ENCODE data around the gene C3orf22. TPM values are rescaled to one million over a fixed set of nuclear protein-coding genes. Genes with fewer than 3 reads are reported as not detected.

The C3orf22 gene
- total RNA-seq, 4 donors from 2014 or later = not detected

DNA sequence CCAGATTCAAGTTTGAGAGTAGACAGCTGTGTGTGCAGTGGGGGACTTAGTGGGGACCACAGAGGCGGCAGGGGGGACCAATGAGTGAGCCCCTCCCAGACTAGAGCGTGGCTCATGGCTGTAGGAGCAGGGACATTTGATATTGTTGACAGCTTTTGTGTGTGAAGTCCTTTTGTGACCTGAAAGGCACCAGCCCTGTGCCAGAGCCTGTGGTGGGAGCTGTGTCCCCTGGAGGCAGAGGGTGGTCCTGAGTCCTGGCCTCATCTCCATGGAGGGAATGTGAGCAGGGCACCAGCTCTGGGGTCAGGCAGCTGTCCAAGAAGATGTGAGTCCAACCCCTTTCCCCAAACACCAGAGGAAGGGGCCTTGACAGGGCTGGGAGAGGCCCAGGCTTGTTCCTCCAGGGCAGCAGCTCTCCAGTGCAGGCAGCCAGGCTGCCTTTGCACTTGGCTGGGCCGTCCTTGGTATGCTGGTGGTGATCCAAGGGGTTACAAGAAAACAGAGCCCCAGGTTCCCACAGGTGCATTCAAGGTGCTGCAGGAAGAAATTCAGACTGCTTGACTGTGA lies 10.1 kb upstream of the C3orf22 start:
- TF ChIP-seq, protein P1, sequence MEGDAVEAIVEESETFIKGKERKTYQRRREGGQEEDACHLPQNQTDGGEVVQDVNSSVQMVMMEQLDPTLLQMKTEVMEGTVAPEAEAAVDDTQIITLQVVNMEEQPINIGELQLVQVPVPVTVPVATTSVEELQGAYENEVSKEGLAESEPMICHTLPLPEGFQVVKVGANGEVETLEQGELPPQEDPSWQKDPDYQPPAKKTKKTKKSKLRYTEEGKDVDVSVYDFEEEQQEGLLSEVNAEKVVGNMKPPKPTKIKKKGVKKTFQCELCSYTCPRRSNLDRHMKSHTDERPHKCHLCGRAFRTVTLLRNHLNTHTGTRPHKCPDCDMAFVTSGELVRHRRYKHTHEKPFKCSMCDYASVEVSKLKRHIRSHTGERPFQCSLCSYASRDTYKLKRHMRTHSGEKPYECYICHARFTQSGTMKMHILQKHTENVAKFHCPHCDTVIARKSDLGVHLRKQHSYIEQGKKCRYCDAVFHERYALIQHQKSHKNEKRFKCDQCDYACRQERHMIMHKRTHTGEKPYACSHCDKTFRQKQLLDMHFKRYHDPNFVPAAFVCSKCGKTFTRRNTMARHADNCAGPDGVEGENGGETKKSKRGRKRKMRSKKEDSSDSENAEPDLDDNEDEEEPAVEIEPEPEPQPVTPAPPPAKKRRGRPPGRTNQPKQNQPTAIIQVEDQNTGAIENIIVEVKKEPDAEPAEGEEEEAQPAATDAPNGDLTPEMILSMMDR (IDR thresholded peaks at IDR 0.05; ENCODE audit: low read depth) = no peak

DNA sequence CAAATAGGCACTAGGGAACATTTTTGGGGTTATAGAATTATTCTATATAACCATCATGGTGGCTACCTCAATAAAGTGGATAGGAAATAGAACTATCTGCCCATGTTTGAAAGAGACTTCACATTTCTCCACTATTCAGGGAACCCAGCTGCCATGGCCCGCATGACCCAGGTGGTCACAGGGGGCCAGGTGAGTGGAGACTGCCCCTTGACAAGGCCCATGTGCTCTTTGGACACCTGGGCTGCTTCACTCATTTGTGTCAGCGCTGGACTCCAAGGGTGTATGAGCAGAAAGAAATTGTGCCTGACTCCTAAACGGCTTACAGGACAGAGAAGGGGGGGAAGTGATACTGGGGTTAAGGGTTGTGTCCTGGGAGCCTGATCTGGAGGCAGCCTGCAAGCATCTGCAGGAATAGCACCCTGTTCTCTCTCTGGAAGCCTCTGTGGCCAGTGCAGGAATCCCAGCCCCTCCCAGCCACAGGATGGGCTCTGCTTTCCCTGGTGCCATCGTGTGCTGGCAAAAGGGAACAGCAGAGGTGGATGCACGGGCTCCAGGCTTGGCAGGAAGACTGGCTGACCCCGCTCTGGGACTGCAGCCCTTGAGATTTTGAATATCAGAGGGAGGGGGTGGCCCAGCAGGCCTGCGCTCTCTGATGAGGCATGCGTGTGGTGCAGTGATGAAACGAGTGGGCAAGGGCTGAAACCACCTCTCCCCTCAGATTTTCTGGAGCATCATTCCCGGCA lies 9.1 kb upstream of the C3orf22 start:
- TF ChIP-seq, protein P1 (IDR thresholded peaks at IDR 0.05; ENCODE audit: low read depth) = no peak

DNA sequence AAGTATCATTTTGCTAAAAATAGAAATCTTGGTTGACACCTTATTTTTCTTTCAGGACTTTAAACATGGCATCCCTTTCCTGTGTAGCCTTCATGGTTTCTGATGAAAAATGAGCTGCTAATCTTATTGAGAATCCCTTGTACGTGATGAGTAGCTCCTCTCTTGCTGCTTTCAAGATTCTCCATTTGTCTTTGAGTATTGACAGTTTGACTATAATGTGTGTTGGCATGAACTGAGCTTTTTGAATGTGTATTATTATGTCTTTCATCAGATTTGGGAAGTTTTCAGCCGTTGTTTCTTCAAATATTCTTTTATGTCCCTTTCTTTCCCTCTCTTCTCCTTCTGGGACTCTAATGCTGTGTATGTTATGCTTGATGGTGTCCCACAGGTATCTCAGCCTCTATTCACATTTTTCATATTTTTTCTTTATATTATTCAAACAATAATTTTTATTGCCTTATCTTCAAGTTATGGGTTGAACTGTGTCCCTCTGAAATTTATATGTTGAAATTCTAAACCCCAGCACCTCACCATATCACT lies 4.1 kb upstream of the C3orf22 start:
- TF ChIP-seq, protein P1 (IDR thresholded peaks at IDR 0.05; ENCODE audit: low read depth) = no peak

DNA sequence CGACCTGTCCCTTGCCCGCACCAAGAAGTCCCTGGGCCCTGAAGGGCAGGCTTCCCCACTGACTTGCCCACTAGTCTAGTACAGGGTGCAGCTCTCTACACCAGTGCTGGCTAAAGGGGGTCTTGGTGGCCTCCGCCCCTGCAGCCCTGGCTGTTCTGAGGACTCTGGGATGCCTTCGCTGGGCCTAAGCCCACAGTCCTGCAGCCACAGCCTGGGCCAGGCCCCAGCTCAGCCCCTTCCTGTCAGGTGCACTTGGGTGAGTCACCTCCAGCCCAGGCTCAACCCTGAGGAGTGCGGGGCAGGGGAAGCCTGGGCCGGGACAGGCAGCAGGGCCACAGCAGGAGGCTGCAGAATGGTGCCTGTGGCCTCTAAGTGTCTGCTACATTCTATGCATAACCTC lies 971 bp downstream of the C3orf22 start:
- TF ChIP-seq, protein P1 (IDR thresholded peaks at IDR 0.05; ENCODE audit: low read depth) = no peak

DNA sequence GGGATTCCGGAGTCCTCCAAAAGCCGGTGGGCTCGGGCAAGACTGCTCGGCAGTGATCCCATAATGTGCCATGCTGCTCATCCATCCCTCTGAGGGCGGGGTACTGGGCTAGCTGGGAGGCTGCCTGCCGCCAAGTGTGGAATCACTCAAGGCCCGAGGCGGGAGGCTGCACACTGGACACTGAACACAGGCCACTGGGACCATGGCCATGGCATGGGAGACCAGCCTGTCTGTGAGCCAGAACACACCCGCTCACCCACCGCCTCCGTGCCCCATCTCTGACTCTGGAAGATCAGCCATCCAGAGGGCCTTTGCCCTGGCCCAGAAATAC lies 1.4 kb downstream of the C3orf22 start:
- TF ChIP-seq, protein P1 (IDR thresholded peaks at IDR 0.05; ENCODE audit: low read depth) = no peak

DNA sequence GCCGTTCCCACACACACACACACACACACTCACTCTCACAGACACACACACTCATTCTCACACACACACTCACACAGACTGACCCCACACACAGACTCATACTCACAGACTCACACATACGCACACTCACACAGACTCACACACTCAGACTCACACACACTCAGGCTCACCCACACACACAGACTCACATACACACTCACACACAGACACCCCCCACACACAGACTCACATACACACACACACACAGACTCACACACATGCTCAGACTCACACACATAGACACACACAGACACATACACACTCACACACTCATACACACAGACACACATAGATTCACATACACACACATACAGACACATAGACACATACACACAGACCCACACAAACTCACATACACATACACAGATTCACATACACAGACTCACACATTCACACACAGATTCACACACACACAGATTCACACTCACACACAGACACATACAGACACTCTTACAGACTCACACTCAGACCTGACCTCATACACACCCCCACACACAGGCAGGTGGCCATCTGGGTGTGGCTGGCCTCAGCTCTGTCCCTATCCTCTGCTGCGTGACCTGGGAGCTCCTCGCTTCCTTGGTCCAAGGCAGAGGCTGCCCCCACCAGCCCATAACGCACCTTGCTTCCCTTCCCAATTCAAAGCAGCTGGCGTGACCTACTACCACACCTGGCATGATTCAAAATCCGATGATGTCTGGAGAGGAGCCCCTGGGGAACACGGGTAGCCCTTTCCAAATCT lies 1.9 kb downstream of the C3orf22 start:
- TF ChIP-seq, protein P1 (IDR thresholded peaks at IDR 0.05; ENCODE audit: low read depth) = no peak
